Astrocyte of the spinal cord (primary cell): ENCODE results near the gene ACD.

ENCODE experiments used
- DNase-seq: peaks from one replicate; pipeline ENCODE4 v3.0.0; 2011; ENCODE audit warnings: low read depth, low spot score
- H3K4me3 ChIP-seq: 2 replicates; pipeline ENCODE4 v1.5.1; 2011; ENCODE audit warnings: low read depth, mild to moderate bottlenecking, low read length, moderate library complexity
- in situ Hi-C: cut with HindIII; loops from 2 replicates; pipeline ENCODE4 v1.10.0; 2017; ENCODE audit warnings: low sequenced_read_pairs
- TF ChIP-seq, protein P1 (sequence below): IDR thresholded peaks from 2 replicates; pipeline ENCODE4 v1.5.1; 2012; ENCODE audit warnings: low read depth, mild to moderate bottlenecking, low read length, inconsistent platforms

ACD gene

DNA sequence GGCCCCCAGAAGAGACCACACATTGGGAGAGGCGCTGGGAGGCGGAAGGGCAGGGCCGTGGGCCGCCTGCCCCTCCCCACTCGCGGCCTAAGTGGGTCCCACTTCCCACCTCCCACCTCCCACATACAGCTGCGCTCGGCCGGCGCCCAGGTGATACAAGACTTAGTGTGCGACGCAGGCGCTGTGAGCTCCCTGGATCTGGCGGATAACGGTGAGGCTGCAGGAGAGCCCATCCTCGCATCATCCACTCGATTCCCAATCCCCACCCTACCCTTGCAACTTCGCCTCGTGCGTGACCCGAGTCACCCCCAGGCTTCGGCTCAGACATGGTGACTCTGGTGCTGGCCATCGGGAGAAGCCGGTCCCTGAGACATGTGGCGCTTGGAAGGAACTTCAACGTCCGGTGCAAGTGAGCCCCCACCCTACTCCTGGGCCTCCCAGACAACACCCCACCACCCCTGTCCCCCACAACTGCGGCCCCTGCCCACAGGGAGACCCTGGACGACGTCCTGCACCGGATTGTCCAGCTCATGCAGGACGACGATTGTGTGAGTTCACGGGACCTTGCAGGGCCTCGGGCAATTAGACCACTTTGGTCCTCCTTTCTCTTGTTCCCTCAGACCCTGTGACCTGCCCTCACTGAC lies 11.2 kb downstream of the ACD start:
- no peak for DNase-seq
- in situ Hi-C loops: no loop called here
- TF ChIP-seq, protein P1, sequence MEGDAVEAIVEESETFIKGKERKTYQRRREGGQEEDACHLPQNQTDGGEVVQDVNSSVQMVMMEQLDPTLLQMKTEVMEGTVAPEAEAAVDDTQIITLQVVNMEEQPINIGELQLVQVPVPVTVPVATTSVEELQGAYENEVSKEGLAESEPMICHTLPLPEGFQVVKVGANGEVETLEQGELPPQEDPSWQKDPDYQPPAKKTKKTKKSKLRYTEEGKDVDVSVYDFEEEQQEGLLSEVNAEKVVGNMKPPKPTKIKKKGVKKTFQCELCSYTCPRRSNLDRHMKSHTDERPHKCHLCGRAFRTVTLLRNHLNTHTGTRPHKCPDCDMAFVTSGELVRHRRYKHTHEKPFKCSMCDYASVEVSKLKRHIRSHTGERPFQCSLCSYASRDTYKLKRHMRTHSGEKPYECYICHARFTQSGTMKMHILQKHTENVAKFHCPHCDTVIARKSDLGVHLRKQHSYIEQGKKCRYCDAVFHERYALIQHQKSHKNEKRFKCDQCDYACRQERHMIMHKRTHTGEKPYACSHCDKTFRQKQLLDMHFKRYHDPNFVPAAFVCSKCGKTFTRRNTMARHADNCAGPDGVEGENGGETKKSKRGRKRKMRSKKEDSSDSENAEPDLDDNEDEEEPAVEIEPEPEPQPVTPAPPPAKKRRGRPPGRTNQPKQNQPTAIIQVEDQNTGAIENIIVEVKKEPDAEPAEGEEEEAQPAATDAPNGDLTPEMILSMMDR: no peak
- no peak overlapping the region for H3K4me3 ChIP-seq

DNA sequence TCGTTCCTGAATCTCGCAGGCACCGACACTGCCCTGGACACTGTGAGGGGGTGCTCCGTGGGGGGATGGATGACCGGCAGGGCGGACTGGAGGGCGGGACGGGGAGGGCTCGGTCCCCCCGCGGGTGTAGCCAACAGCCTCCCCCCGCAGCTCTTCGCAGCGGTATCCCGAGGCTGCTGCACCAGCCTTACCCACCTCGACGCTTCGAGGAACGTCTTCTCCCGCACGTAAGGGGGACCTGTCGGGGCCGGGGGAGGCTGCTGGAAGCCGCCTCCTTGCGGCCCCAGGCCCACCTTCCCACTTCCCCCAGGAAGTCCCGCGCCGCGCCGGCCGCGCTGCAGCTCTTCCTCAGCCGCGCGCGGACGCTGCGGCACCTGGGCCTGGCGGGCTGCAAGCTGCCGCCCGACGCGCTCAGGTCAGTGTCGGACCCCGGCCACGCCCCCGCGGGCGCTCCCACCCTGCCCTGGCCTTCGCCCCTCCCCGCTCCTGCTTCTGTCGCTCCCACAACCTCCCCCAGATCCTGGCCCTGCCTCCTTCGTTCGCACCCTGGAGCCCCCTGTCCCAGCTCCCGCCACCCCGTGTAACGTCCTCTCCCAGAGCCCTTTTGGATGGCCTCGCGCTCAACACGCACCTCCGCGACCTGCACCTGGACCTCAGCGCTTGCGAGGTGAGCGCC lies 11.8 kb downstream of the ACD start:
- in situ Hi-C loops: no loop called here
- DNase-seq: no peak
- H3K4me3 ChIP-seq: no peak overlapping the region
- TF ChIP-seq, protein P1: no peak

DNA sequence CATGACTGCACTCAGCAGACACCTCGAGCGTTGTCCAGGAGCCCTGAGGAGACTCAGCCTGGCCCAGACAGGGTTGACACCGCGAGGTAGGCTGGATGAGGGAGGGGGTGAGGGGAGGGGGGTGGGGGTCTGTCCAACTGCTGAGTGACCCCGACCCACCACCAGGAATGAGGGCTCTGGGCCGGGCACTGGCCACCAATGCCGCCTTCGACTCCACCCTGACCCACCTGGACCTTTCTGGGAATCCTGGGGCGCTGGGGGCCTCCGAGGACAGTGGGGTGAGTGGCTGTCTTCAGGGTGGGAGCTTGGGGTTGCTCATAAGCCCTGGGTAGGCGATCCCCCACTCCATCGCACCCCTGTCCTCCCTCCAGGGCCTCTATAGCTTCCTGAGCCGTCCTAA lies 12.4 kb downstream of the ACD start:
- H3K4me3 ChIP-seq: no peak overlapping the region
- in situ Hi-C loops: no loop called here
- no peak for DNase-seq
- TF ChIP-seq, protein P1: no peak

DNA sequence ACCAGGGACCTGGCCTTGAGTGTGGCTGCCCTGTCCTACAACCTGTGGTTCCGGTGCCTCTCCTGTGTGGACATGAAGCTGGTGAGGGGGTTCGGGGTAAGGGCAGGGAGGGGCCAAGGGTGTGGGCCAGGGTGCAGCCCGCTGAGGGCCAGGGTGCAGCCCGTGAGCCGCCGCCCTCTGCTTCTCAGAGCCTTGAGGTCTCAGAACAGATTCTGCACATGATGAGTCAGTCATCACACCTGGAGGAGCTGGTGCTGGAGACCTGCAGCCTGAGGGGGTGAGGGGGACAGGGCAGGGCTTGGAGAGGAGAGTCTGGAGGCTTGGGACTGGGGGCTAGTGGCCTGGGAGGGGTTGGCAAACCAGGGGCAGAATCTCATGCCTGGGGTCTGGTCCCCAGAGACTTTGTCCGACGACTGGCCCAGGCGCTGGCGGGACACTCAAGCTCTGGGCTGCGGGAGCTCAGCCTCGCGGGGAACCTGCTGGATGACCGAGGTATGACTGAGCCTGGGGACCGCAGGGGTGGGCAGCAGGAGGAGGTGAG lies 12.9 kb downstream of the ACD start:
- no peak for DNase-seq
- in situ Hi-C loops: no loop called here
- TF ChIP-seq, protein P1: no peak

DNA sequence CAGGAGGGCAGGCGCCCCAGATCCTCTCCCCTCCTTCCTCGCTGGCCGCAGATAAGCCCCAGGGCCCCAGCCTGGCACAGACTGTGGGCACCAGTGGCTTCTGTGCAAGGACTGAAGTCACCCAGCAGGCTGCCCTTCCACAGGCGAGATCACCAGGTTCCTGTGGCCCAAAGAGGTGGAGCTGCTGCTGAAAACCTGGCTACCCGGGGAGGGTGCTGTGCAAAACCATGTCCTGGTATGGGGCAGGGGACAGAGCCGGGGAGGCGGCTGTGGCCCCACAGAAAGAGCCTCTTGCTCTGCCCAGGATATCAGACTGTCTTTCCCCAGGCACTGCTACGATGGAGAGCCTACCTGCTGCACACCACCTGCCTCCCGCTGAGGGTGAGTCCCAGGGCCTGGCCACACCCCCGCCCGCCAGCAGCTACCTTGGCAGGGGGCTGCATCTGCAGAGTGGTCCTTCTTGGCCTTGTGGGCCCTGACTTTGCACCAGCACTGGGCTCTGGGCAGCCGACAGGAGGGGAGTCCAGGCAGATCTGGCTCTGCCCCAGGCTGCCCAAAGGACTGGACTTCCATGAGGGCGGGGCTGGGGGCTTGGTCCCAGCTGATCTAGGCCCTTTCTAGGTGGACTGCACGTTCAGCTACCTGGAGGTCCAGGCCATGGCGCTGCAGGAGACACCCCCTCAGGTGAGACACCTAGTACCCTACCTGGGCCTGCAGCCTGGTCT lies 14.5 kb downstream of the ACD start:
- TF ChIP-seq, protein P1: no peak
- in situ Hi-C loops: no loop called here
- no peak for DNase-seq
- no peak overlapping the region for H3K4me3 ChIP-seq

More for the DNA sequence above, 12.9 kb downstream of the ACD start:
- no peak overlapping the region for H3K4me3 ChIP-seq

DNA sequence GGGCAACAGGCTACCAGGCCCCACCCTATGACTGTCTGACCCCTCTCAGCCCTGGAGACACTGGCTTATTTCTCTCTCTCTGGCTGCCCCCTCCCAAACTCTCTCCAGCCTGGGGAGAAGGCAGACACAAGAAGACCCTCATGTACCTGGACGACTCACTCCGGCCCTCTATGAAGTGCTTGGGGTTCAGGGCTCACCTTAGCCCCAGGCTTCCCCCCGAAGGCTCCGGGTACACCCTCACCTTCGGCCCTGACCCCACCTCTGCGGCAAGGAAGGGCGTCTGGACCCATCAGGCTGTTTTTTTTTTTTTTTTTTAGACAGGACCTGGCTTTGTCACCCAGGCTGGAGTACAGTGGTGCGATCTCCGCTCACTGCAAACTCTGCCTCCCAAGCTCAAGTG lies 16.0 kb downstream of the ACD start:
- DNase-seq: no peak
- TF ChIP-seq, protein P1: no peak
- no peak overlapping the region for H3K4me3 ChIP-seq
- in situ Hi-C loops: no loop called here
